ENCODE measurements around the gene GLIS1.

The GLIS1 gene

GRCh38 chr1:53693773-53694717 lies 44.9 kb downstream of the GLIS1 start:
- no peak for DNase-seq (ENCODE audit: low read depth in 3 of 3)

- DNase-seq (ENCODE audit: low read depth in 3 of 3) = no peak
Measured at GRCh38 chr1:53693339-53693738, 45.6 kb downstream of the GLIS1 start.

GRCh38 chr1:53691326-53691725 lies 47.6 kb downstream of the GLIS1 start:
- DNase-seq (ENCODE audit: low read depth in 3 of 3) = no peak

- no peak for DNase-seq (ENCODE audit: low read depth in 3 of 3)
Measured at GRCh38 chr1:53690411-53690810, 48.6 kb downstream of the GLIS1 start.

- DNase-seq (ENCODE audit: low read depth in 3 of 3) = no peak
Measured at GRCh38 chr1:53689736-53690326, 49.1 kb downstream of the GLIS1 start.

- no peak for DNase-seq (ENCODE audit: low read depth in 3 of 3)
Measured at GRCh38 chr1:53689223-53689622, 49.7 kb downstream of the GLIS1 start.

GRCh38 chr1:53688381-53689102 lies 50.4 kb downstream of the GLIS1 start:
- DNase-seq (ENCODE audit: low read depth in 3 of 3) = no peak

GRCh38 chr1:53687901-53688300 lies 51.1 kb downstream of the GLIS1 start:
- DNase-seq (ENCODE audit: low read depth in 3 of 3) = no peak

GRCh38 chr1:53687426-53687825 lies 51.5 kb downstream of the GLIS1 start:
- no peak for DNase-seq (ENCODE audit: low read depth in 3 of 3)

- no peak for DNase-seq (ENCODE audit: low read depth in 3 of 3)
Measured at GRCh38 chr1:53686965-53687267, 52.0 kb downstream of the GLIS1 start.

GRCh38 chr1:53686091-53686964 lies 52.6 kb downstream of the GLIS1 start:
- no peak for DNase-seq (ENCODE audit: low read depth in 3 of 3)

- no peak for DNase-seq (ENCODE audit: low read depth in 3 of 3)
Measured at GRCh38 chr1:53685272-53686051, 53.5 kb downstream of the GLIS1 start.

- no peak for DNase-seq (ENCODE audit: low read depth in 3 of 3)
Measured at GRCh38 chr1:53684741-53685140, 54.2 kb downstream of the GLIS1 start.

GRCh38 chr1:53683986-53684740 lies 54.8 kb downstream of the GLIS1 start:
- DNase-seq (ENCODE audit: low read depth in 3 of 3) = no peak

GRCh38 chr1:53682881-53683280 lies 56.1 kb downstream of the GLIS1 start:
- DNase-seq (ENCODE audit: low read depth in 3 of 3) = no peak

- no peak for DNase-seq (ENCODE audit: low read depth in 3 of 3)
Measured at GRCh38 chr1:53681977-53682685, 56.8 kb downstream of the GLIS1 start.

GRCh38 chr1:53681351-53681976 lies 57.5 kb downstream of the GLIS1 start:
- no peak for DNase-seq (ENCODE audit: low read depth in 3 of 3)

GRCh38 chr1:53680868-53681267 lies 58.1 kb downstream of the GLIS1 start:
- no peak for DNase-seq (ENCODE audit: low read depth in 3 of 3)

Measured in stimulated activated CD4-positive, alpha-beta T cell treated with anti-CD3 and anti-CD28 coated beads, TNF-alpha, amount 100 ng/mL, for 4 hours (primary cell).